Ureter (tissue), 1 donor: ENCODE results near the gene PWWP2B. TPM values are rescaled to one million over a fixed set of nuclear protein-coding genes. Genes with fewer than 3 reads are reported as not detected.
A peak's percentile ranks its signal among the peaks of the same experiment; 100 is the strongest.

Source experiments
- DNase-seq: peaks from one replicate; pipeline ENCODE4 v3.0.0-alpha.2; 2020; ENCODE audit warnings: low spot score
- total RNA-seq: library from RNA; stranded (reverse); gene quantifications from one replicate; pipeline ENCODE4 v1.2.4, GENCODE V29; 2023
- donor health status: DM: yes; HTN: yes; CAD: no.

The PWWP2B gene
- total RNA-seq, 1 donor from 2014 or later = 46.0 TPM

DNA sequence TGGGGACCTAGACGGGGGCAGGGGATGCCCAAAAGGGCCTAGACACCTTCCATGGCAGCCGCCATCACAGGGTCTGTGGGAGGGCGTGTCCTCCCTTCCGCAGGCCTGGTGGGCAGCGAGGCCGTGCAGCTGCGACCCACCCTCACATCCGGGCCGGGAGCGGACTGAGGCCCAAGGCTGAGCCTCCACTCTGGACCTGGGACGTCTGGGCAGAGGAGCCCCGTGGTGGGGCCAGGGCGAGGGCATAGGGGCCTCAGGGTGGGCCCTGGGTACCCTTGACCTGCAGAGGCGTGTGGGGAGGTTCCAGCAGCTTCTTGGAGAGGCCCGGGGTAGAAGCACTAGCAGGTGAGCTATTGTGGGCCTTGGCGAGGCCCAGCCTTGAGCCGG, 49.2 kb downstream of the PWWP2B start:
- DNase-seq = no peak

DNA sequence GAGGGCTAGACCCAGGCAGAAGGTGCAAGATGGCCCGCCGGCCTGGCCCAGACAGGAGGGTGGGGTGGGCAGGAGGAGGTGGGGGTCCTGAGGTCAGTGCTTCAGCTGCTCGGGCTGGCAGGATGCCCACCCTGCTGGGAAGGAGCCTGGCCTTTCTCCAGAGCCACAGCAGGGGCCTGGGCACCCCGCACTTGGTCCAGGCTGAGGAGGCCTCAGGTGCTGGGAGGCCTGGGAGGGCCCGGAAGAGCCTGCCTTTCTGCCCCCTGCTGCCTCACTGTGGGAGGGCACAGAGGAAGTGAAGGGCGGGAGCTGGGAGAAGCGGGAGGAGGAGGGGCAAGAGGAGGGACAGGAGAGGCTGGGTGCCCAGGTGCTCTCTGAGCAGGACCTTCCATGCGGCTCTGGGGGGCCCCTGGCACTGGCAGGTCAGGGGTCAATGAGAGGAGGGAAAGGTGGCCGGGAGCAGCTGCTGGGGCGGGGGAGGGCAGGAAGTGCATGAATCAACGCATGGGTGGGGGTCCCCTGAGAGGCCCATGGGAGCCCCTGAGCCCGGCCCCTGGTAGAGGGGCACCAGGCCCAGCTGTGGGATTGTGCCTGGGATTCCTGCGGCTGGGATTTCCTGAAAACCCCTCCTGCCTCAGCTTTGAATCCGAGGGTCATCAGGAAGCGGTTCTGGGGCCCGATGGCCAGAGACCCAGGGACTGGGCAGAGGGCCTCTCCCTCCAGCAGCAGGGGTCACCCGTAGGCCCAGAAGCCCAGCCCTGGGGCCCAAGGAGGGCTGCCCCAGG, 49.9 kb downstream of the PWWP2B start:
- peak; percentile 86 for DNase-seq

GRCh38 chr10:132447446-132448247, 50.6 kb downstream of the PWWP2B start:
- peak; percentile 82 for DNase-seq

GRCh38 chr10:132448248-132448731, 51.3 kb downstream of the PWWP2B start:
- DNase-seq = peak; percentile 83

DNA sequence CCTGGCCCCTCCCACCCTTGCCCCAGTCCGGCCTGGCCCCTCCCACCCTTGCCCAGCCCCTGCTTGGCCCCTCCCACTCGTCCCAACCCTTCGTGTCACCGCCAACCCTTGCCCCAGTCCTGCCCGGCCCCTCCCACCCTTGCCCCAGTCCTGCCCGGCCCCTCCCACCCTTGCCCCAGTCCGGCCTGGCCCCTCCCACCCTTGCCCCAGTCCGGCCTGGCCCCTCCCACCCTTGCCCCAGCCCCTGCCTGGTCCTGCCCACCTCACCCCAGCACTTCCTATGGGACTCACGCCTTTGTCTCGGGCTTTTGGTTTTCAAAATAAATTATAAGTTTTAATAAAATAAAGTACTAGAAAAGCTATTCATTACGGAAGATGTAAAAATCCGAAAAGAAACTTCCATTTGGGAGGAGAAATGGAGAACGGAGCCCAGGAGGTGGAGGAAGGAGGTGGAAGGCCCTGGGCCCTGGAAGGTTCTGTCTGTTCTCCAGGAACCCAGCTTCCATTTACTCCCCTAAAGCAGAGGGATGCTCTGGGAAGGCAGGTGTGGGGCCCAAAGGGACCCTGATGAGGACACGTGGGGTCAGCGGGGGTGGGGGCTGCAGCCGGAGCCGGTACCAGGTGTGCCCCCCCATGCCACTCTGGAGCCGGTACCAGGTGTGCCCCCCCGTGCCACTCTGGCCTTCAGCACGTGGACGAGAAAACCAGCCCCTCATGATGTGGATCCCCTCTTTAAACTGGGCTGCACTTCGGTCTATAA, 52.2 kb downstream of the PWWP2B start:
- DNase-seq = peak; percentile 77

DNA sequence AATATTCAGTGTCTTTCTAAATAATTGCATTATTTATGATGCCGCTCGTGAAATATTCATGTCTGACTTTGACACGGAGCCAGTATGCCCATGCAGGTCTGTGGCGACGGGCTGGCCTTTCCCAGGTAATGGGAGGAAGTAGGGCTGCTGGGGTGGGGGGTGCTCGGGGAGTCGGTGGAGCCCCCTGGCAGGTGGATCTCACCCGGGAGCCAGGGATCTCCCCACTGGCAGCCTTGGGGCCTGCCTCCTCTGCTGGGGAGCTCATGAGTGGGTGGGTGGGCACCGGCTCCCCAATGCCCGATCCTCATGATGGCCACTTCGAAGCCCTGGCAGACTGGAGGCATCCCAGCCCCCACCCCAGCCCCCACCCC, 52.8 kb downstream of the PWWP2B start:
- no peak for DNase-seq

- no peak for DNase-seq
Observed at GRCh38 chr10:132450466-132450824, 53.4 kb downstream of the PWWP2B start.

DNA sequence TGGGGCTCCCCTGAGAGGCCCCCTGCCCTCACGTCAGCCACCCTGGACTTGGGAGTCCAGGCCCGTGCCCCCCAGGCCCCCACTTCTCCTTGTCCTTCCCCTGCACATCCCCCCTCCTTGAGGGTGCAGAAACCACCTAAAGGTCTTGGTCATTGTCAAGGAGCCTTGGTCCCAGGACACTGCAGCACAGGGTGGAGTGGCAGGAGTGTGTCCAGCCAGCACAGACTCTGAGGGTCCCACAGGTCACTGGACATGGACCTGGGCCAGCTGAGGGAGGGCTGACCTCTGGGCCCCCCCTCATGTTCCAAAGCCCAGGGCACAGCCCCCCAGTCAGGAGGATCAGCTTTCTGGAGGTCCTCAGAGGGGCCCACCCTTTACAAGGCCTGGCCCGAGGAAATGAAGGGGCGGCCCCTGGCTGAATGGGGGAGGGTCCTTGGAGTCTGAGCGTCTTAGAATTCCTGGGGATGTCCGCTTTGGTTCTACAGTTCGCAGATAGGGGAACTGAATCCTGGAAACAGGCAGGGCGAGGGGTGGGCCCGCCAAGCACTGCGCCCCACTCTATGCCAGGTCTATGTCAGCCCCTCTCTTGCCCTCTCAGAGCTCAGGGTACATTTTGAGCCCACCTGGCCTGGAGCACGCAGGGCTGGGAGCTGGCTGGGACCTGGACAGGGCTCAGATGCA, 54.0 kb downstream of the PWWP2B start:
- DNase-seq = no peak

DNA sequence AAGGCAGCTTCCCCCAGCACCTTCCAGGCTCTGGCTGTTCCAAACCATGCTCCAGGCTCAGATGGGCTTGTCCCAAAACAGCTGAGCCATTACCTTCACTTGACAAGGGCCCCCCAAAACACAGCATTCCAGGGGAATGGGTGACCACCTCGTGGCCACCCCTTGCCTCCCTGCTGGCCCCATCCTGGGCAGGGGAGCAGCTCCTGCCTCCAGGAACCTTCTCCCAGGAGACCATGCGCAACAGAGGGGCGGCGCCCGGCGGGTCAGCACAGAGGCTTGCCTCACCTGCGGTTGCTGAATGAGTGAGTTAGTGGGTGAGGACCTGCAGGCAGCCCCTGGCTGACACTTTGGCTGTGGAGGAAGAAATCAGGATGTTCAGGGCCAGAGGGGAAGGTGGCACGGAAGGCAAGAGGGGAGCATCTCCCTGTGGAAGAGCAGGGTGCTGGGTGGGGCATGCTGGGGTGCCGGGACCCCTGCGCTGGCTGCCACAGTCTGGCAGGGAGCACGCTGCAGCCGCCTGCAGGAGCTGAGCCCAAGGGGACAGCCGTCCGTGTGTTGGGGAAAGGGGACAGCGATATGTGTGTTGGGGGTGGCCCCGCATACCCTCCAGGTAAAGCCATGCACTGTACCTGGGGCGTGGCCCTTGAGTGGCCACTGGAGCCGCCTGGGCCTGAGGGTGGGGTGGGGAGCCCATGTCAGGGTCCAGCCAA, 54.7 kb downstream of the PWWP2B start:
- DNase-seq = no peak

DNA sequence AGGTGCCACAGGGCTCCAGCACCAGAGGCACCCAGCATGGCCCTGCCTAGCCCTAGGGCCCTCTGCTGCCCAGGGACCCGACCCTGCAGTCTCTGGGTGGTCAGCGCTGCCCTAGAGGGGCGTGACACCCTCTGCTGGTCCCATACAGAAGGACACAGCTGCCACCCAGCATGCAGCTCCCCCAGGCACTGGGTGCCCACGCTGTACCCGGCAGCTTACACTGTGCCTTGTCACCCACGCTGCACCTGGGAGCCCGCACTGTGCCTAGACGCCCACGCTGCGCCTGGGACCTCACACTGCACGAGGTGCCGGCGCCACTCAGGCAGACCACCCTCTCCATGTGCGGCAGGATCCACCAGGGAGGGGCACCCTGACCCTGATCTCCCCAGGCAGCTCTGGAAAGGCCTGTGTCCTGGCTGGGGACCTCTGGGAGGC, 55.2 kb downstream of the PWWP2B start:
- DNase-seq = no peak

DNA sequence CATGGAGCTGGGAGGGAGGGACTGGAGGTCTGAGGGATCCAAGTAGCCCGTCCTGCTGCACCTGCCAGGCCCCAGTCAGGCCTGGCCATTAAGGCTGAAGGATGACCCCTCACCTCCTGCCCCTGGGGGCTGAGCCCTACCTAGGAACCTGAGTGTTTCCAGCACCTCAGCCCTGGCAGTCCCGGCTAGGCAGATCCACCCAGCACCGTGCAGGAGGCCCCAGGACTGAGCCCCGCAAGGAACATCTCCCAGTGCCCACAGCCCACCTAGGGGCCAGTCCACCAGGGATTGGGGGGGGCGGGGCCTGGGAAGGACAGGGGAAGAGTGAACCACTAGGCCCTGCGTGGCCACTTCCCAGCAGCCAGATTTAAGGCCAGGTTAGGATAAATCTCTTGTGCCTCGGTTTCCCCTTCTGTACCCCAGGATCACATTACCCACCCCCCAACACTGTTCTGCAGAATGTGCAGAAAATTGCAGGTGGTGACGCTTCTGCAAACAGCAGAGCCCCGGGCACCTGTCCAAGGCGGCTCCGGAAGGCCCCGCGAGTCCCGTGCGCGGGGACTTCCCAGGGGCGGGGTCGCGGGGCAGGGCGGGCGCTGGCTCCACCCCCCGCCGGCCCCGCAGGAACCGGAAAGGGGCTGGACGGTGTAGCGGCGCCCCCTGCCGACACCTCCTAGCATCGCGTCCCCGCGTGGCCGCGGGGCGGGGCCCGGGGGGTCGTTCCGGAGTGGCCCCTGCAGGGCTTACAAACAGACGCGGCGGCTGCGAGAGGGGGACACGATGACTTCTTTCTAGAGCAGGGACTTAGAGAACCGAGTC, 55.9 kb downstream of the PWWP2B start:
- DNase-seq = peak; percentile 91

- DNase-seq = no peak
Observed at GRCh38 chr10:132453470-132453861, 56.5 kb downstream of the PWWP2B start.

GRCh38 chr10:132454296-132455198, 57.5 kb downstream of the PWWP2B start:
- no peak for DNase-seq

DNA sequence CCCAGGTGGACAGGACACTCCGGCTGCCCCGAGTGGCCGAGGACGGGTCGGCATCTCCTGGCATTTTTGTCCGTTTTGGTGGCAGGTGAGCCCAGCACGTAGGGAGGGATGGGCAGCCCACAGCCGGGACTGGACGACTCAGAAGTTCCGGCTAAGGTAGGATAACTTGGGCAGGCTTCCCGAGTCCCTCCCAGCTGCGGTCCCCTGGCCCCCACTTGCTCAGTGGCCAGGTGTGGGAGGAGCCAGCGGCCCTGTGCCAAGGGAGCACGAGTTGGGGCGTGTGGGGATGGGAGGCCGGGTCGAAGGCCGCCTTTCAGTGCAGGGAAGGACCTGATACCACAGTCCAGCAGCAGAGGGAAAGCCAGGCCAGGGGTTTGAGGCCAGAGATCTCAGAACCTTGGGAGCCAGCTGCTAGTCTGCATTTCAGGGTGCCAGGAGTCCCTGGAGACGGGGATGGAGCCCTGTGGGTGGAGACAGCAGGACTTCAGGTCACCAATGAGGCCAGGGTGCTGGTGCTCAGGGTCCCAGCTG, 58.5 kb downstream of the PWWP2B start:
- no peak for DNase-seq

GRCh38 chr10:132455986-132456847, 59.2 kb downstream of the PWWP2B start:
- no peak for DNase-seq

DNA sequence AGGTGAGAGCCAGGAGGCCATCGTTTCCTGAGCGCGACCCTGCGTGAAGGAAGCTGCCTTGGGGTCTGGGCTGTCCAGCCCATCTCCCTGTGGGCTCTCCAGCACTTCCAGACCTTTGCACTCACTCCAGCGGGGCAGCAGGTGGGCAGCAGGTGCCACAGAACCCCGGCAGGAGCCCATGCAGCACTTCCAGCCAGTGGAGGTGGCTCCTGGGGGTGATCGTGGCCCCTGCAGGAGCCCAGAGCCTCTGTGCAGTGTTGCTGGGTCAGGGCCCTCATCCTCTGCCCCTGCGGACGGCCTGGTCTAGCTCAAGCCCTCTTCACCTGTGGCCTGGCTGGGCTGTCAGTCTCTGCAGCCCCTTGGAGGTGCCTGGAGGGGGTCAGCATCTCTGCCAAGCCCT, 59.9 kb downstream of the PWWP2B start:
- DNase-seq = no peak

DNA sequence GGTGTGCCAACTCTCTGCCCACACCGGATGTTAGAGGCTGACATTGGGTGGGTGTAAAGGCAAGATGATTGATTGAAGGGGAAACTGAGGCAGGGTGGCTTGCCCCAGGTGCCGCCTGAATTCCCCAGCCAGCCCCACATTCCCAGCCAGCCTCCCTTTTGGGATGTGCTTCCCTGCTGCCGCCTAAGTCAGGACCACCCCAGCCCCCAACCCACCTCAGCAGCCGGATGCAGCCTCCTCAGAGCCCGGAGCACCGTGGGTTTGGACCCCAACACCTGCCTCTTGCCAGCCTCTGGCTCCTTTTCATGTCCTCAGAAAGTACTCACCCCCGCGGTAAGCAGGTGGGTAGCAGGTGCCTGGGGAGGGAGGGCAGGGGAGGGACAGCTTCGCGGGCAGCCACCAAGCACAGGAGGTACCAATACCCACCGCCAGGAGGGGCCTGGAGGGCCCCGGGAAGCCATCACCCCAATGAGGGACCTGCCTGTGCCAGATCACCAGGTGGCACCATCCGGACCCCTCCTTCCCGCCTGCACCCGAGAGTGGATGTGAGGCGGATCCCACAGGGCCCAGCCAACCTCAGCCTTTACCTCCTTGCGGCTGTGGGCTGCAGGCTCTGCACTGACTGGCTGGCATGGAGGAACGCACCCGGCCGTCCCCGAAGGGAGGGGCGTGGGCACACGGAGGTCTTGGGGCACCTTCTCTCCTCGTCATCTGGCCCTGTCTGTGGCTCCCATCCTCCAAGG, 60.5 kb downstream of the PWWP2B start:
- no peak for DNase-seq
